22Rv1 (cell line): ENCODE measurements around the gene KRT35.

Source experiments
- CTCF ChIP-seq: fragments of 450-650 bp; IDR thresholded peaks from 2 replicates; pipeline ENCODE4 v1.5.1; 2017; ENCODE audit warnings: mild to moderate bottlenecking
- ZFX ChIP-seq: fragments of 450-650 bp; IDR thresholded peaks from 2 replicates; pipeline ENCODE4 v1.6.1; 2017; ENCODE audit warnings: antibody characterized with exemption, borderline replicate concordance

- TF ChIP-seq CTCF: no peak
- no peak for TF ChIP-seq ZFX
Measured at GRCh38 chr17:41505809-41506767, 25.1 kb upstream of the KRT35 start.
